IgD-negative memory B cell (primary cell): ENCODE measurements around the gene TNFSF18. TPM values are rescaled to one million over a fixed set of nuclear protein-coding genes. Genes with fewer than 3 reads are reported as not detected.
A peak's percentile ranks its signal among the peaks of the same experiment; 100 is the strongest.

ENCODE experiments used
- H3K27ac Mint-ChIP-seq, 3 donors: one replicate each; pipeline ENCODE4 v1.8.0; 2020 to 2022; ENCODE audit warnings: mild to moderate bottlenecking in 3 of 3, mixed read lengths in 3 of 3, moderate library complexity in 1 of 3
- H3K27me3 Mint-ChIP-seq: one replicate; pipeline ENCODE4 v1.8.0; 2021; ENCODE audit warnings: mixed read lengths
- H3K36me3 Mint-ChIP-seq: one replicate; pipeline ENCODE4 v1.8.0; 2020; ENCODE audit warnings: mild to moderate bottlenecking, mixed read lengths
- H3K4me1 Mint-ChIP-seq, 3 donors: one replicate each; pipeline ENCODE4 v1.8.0; 2020 to 2022; ENCODE audit warnings: mixed read lengths in 3 of 3, mild to moderate bottlenecking in 1 of 3
- H3K4me3 Mint-ChIP-seq, 4 donors: one replicate each; pipeline ENCODE4 v1.8.0; 2020 to 2022; ENCODE audit warnings: mild to moderate bottlenecking in 4 of 4, mixed read lengths in 4 of 4, moderate library complexity in 3 of 4
- H3K9me3 Mint-ChIP-seq, 3 donors: one replicate each; pipeline ENCODE4 v1.8.0; 2020 to 2021; ENCODE audit warnings: mixed read lengths in 3 of 3, mild to moderate bottlenecking in 1 of 3
- polyA plus RNA-seq: library from polyadenylated mRNA; unstranded; fragments of 300-500 nt; fragmentation: Illumina TruSeq; gene quantifications from one replicate; pipeline ENCODE4 v1.2.3, GENCODE V29; 2021

Gene TNFSF18
- polyA plus RNA-seq, 1 donor from 2014 or later = not detected

- H3K4me3 Mint-ChIP-seq = no peak overlapping the region
- H3K27me3 Mint-ChIP-seq = peaks cover 5% of the 10 kb centered on the region
- peaks cover 4 to 6% (median 5%) of the 10 kb centered on the region in 3 donors for H3K4me1 Mint-ChIP-seq
- no peak overlapping the region for H3K27ac Mint-ChIP-seq
- H3K9me3 Mint-ChIP-seq = peaks cover 0 to 1% (median 0%) of the 10 kb centered on the region in 3 donors
- H3K36me3 Mint-ChIP-seq = no peaks in the 10 kb centered on the region
Observed at GRCh38 chr1:173056365-173056764, 5.6 kb upstream of the TNFSF18 start.

DNA sequence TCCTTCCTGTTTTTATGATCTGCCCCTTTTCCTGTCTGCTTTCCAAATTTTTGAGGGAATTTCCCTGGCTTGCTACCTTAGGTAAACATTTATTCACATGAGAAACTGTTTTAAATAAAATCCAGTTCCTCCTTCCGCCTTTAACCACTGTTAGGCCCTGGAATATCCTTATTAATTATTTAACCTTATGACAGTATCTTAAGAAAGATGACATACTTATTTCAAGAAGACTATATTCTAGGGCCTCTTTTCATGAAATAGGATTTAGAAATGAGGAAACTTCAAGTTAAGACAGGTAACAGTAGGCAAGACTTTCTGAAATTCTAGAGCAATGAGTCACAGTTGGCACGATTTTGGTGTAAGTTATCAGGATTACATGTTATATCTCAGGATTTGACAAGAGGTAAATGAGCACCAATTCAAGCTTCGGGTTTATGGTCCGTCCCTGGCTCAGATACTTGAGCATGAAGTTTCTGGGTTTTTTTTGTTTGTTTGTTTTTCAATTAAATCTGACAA is 2.0 kb upstream of the TNFSF18 start:
- no peaks in the 10 kb centered on the region for H3K36me3 Mint-ChIP-seq
- no peak overlapping the region for H3K27ac Mint-ChIP-seq

DNA sequence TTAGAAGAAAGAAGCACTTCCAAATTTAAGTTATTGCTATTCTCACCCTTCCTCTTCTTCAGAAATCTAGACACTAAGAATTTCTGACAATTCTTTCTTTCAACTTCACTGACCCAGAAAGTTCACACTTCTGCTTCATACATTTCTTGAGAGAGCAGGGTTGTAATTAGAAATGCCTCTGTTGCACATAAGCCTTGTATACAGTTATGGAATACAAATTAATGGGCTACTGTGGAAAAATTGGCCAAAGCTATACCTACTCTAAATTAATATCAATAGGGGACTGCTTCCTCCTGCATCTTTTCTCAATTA is 1.5 kb downstream of the TNFSF18 start:
- H3K36me3 Mint-ChIP-seq = no peaks in the 10 kb centered on the region
- no peaks in the 10 kb centered on the region for H3K9me3 Mint-ChIP-seq
- no peak overlapping the region for H3K4me3 Mint-ChIP-seq
- no peak overlapping the region for H3K27ac Mint-ChIP-seq
- peaks cover 13 to 21% (median 14%) of the 10 kb centered on the region in 3 donors for H3K4me1 Mint-ChIP-seq
- no peaks in the 10 kb centered on the region for H3K27me3 Mint-ChIP-seq

More for the DNA sequence above, 2.0 kb upstream of the TNFSF18 start:
- no peak overlapping the region for H3K4me3 Mint-ChIP-seq
- peaks cover 5% of the 10 kb centered on the region for H3K27me3 Mint-ChIP-seq
- H3K9me3 Mint-ChIP-seq = peaks cover 0 to 1% (median 0%) of the 10 kb centered on the region in 3 donors
- peaks cover 15 to 24% (median 16%) of the 10 kb centered on the region in 3 donors for H3K4me1 Mint-ChIP-seq

GRCh38 chr1:173048621-173049321 is 2.0 kb downstream of the TNFSF18 start:
- Mint-ChIP-seq H3K36me3 (no peaks in the 10 kb centered on the region), H3K4me3 (peak overlapping the region in 1 of 4 donors; percentile 56)

GRCh38 chr1:173044656-173045055 is 6.1 kb downstream of the TNFSF18 start:
- H3K4me3 Mint-ChIP-seq = no peak overlapping the region
- no peaks in the 10 kb centered on the region for H3K36me3 Mint-ChIP-seq
- H3K9me3 Mint-ChIP-seq = no peaks in the 10 kb centered on the region
- H3K27ac Mint-ChIP-seq = no peak overlapping the region
- H3K4me1 Mint-ChIP-seq = peaks cover 13 to 14% (median 13%) of the 10 kb centered on the region in 3 donors
- peaks cover 2% of the 10 kb centered on the region for H3K27me3 Mint-ChIP-seq

More at GRCh38 chr1:173048621-173049321, 2.0 kb downstream of the TNFSF18 start:
- H3K27me3 Mint-ChIP-seq = peaks cover 2% of the 10 kb centered on the region
- H3K9me3 Mint-ChIP-seq = no peaks in the 10 kb centered on the region
- no peak overlapping the region for H3K27ac Mint-ChIP-seq
- peaks cover 13 to 21% (median 14%) of the 10 kb centered on the region in 3 donors for H3K4me1 Mint-ChIP-seq

DNA sequence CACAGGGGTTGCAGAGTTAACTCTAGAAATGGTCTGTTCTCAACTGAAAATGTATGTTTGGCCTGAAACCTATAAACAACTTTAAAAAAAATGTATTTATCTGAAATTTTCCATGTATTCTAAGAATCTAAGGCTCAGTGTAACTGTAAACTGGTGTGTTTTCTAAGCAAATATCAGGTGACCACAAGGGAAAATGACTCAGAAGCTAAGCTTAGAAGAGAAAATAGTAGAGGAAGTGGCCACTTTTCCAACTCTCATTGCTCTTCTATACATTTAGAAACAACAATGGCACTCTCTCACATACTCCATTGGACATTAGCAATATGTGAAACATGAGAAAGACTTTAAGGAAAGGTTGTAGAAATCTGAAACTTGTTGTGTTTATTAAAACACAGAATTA is 7.5 kb downstream of the TNFSF18 start:
- Mint-ChIP-seq H3K36me3 (no peaks in the 10 kb centered on the region), H3K9me3 (no peaks in the 10 kb centered on the region), H3K27ac (no peak overlapping the region), H3K27me3 (peaks cover 2% of the 10 kb centered on the region), H3K4me3 (no peak overlapping the region), H3K4me1 (peaks cover 5 to 9% (median 8%) of the 10 kb centered on the region in 3 donors)

GRCh38 chr1:173042806-173043205 is 7.9 kb downstream of the TNFSF18 start:
- Mint-ChIP-seq H3K4me3 (no peak overlapping the region), H3K9me3 (no peaks in the 10 kb centered on the region), H3K36me3 (no peaks in the 10 kb centered on the region), H3K27ac (no peak overlapping the region), H3K4me1 (peaks cover 5 to 7% (median 5%) of the 10 kb centered on the region in 3 donors), H3K27me3 (peaks cover 4% of the 10 kb centered on the region)

GRCh38 chr1:173039626-173040025 is 11.1 kb downstream of the TNFSF18 start:
- no peaks in the 10 kb centered on the region for H3K9me3 Mint-ChIP-seq
- no peak overlapping the region for H3K4me3 Mint-ChIP-seq
- peaks cover 4% of the 10 kb centered on the region for H3K27me3 Mint-ChIP-seq
- H3K4me1 Mint-ChIP-seq = peaks cover 5 to 7% (median 5%) of the 10 kb centered on the region in 3 donors
- peaks cover 1% of the 10 kb centered on the region for H3K36me3 Mint-ChIP-seq
- H3K27ac Mint-ChIP-seq = no peak overlapping the region

DNA sequence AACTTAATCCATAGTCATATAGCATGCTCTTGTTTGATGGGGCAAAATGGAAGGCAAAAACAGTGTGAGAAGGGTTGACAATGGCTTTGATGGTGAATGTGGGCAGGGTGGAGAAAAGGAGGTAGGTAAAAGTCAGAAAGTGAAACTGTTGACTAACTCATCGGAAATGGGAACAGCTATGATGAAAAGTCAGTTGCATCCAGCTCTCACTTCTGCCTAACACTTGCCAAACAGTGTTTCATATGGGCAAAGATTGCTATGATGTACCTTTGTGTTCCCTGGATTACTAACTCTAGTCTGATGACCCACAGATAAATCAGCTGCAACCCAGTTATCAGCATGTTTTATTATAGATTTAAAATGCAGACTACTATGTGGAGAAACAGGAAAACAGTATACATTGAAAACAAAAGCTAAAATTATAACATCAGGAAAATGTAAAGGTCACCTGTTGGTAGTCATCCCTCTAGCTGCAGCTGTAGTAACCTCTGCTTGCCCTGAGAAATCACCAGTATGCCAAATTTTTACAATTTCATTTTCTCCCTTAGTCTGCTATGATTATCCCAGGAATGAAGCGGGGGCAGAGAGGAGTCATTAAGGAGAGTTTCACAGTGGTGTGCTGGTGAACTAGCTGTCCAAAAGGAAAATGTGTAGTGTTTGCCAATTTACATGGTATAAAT is 11.7 kb downstream of the TNFSF18 start:
- H3K36me3 Mint-ChIP-seq = peaks cover 1% of the 10 kb centered on the region
- no peak overlapping the region for H3K27ac Mint-ChIP-seq
- H3K9me3 Mint-ChIP-seq = no peaks in the 10 kb centered on the region
- H3K4me1 Mint-ChIP-seq = peaks cover 5 to 7% (median 5%) of the 10 kb centered on the region in 3 donors
- H3K27me3 Mint-ChIP-seq = peaks cover 3% of the 10 kb centered on the region
- H3K4me3 Mint-ChIP-seq = no peak overlapping the region

- H3K36me3 Mint-ChIP-seq = no peaks in the 10 kb centered on the region
- H3K4me1 Mint-ChIP-seq = peaks cover 17 to 21% (median 19%) of the 10 kb centered on the region in 3 donors
- peaks cover 0 to 3% (median 0%) of the 10 kb centered on the region in 3 donors for H3K9me3 Mint-ChIP-seq
- H3K27me3 Mint-ChIP-seq = no peaks in the 10 kb centered on the region
- no peak overlapping the region for H3K27ac Mint-ChIP-seq
- H3K4me3 Mint-ChIP-seq = no peak overlapping the region
Observed at GRCh38 chr1:173024543-173024942, 26.2 kb downstream of the TNFSF18 start.

DNA sequence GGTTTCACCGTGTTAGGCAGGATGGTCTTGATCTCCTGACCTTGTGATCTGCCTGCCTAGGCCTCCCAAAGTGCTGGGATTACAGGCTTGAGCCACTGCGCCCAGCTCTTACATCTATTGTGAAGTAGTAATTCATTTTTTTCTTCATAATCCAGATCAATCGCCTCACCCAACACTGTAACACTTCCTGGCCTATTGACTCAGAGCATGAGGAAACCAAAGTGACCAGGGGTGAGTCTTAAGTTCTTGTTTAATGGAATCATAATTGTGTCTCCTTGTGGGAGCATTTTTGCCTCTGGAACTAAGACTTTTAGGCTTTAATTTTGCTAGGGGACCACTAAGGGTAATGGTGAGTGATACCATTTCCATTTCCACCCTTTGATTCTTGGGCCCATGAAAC is 27.4 kb downstream of the TNFSF18 start:
- Mint-ChIP-seq H3K9me3 (peaks cover 0 to 3% (median 0%) of the 10 kb centered on the region in 3 donors), H3K36me3 (no peaks in the 10 kb centered on the region), H3K27me3 (peaks cover 3% of the 10 kb centered on the region), H3K4me3 (no peak overlapping the region), H3K4me1 (peaks cover 27 to 33% (median 27%) of the 10 kb centered on the region in 3 donors), H3K27ac (no peak overlapping the region)

DNA sequence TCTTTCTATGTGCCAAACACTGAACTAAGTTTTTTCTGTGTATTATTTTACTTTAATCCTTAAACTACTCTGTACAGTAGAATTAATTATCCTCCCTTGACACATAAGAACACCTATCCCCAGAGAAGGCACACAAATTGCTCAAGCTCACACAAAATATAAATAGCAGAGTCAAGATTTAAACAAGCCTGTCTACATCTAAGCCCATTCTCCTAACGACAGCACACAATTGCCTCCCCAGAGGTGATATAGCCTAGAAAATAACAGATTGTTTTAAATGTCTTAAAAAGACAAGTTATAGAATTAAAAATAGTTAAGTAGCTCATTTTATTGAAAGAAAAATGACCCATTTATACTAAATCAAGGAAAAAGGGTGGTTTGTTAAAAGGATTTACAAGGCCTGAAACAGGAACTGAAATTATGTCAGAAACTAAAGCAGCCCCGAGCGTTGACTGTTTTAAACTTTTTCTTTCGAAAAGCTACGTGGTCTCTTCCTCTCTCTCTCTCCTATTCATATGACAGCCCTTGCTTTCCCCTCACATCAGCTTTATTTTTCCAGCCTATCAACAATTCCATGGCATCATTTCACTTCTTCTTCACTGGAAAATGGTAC is 30.5 kb downstream of the TNFSF18 start:
- peaks cover 3% of the 10 kb centered on the region for H3K27me3 Mint-ChIP-seq
- H3K9me3 Mint-ChIP-seq = no peaks in the 10 kb centered on the region
- H3K36me3 Mint-ChIP-seq = no peaks in the 10 kb centered on the region
- H3K4me1 Mint-ChIP-seq = peaks cover 41 to 56% (median 51%) of the 10 kb centered on the region in 3 donors
- H3K27ac Mint-ChIP-seq = peak overlapping the region; percentile 72 to 85 (median 78)
- peak overlapping the region; percentile 34 to 84 (median 67) for H3K4me3 Mint-ChIP-seq

DNA sequence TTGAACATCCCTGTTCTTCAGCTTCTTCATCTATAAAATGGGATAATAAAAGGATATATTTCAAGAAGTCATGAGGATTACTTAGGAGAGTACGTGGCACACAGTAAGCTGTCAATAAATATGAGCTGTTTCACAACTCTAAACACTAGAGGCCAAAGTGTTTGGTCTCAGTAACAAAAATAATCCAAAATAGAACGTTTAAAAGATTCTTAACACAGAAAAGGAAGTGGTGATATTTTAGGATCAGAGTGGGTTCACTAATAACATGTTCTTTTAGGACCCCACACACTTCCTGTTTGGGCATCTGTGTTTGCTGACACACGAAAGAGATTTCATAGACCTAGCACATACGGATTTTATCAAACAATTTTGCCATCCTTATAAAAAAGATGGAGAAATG is 32.9 kb downstream of the TNFSF18 start:
- Mint-ChIP-seq H3K27me3 (peaks cover 3% of the 10 kb centered on the region), H3K36me3 (no peaks in the 10 kb centered on the region), H3K27ac (peak overlapping the region in 1 of 3 donors; percentile 18), H3K9me3 (no peaks in the 10 kb centered on the region), H3K4me3 (peak overlapping the region in 3 of 4 donors; percentile 30 to 78 (median 52)), H3K4me1 (peaks cover 44 to 60% (median 54%) of the 10 kb centered on the region in 3 donors)

GRCh38 chr1:173016419-173016818 is 34.3 kb downstream of the TNFSF18 start:
- peaks cover 3% of the 10 kb centered on the region for H3K27me3 Mint-ChIP-seq
- peak overlapping the region in 1 of 3 donors; percentile 27 for H3K27ac Mint-ChIP-seq
- H3K4me3 Mint-ChIP-seq = peak overlapping the region in 1 of 4 donors; percentile 38
- peaks cover 42 to 56% (median 52%) of the 10 kb centered on the region in 3 donors for H3K4me1 Mint-ChIP-seq
- no peaks in the 10 kb centered on the region for H3K9me3 Mint-ChIP-seq
- peaks cover 3% of the 10 kb centered on the region for H3K36me3 Mint-ChIP-seq

GRCh38 chr1:173015629-173016028 is 35.1 kb downstream of the TNFSF18 start:
- Mint-ChIP-seq H3K9me3 (no peaks in the 10 kb centered on the region), H3K4me1 (peaks cover 34 to 48% (median 44%) of the 10 kb centered on the region in 3 donors), H3K27me3 (peaks cover 4% of the 10 kb centered on the region), H3K4me3 (no peak overlapping the region), H3K36me3 (peaks cover 4% of the 10 kb centered on the region), H3K27ac (no peak overlapping the region)
